Mucosa of rectum (tissue), 2 donors: ENCODE measurements around the gene DNAAF6.

ENCODE experiments used
- H3K27ac ChIP-seq, 2 donors: one replicate each; pipeline ENCODE4 v1.7.0; 2013; ENCODE audit warnings: inconsistent platforms in 2 of 2, low read depth in 2 of 2, low read length in 2 of 2
- H3K27me3 ChIP-seq, 2 donors: one replicate each; pipeline ENCODE4 v1.7.0; 2013; ENCODE audit warnings: low read length in 2 of 2; ENCODE audit not compliant: control insufficient read depth in 2 of 2, insufficient read depth in 2 of 2
- H3K36me3 ChIP-seq, 2 donors: one replicate each; pipeline ENCODE4 v1.7.0; 2013; ENCODE audit warnings: low read length in 2 of 2; ENCODE audit not compliant: control insufficient read depth in 2 of 2, insufficient read depth in 2 of 2
- H3K4me1 ChIP-seq, 2 donors: one replicate each; pipeline ENCODE4 v1.7.0; 2013; ENCODE audit warnings: low read length in 2 of 2, mild to moderate bottlenecking in 1 of 2; ENCODE audit not compliant: control insufficient read depth in 2 of 2, insufficient read depth in 2 of 2
- H3K4me3 ChIP-seq, 2 donors: one replicate each; pipeline ENCODE4 v1.7.0; 2013; ENCODE audit warnings: low read length in 2 of 2
- H3K9ac ChIP-seq, 2 donors: one replicate each; pipeline ENCODE4 v1.7.0; 2013; ENCODE audit warnings: low read length in 2 of 2, low read depth in 1 of 2, mild to moderate bottlenecking in 1 of 2
- H3K9me3 ChIP-seq, 2 donors: one replicate each; pipeline ENCODE4 v1.7.0; 2013; ENCODE audit warnings: low read length in 2 of 2; ENCODE audit not compliant: control insufficient read depth in 2 of 2
- donor health status: healthy.
- donor health status: Normal muscosa, but diverticular disease.

Gene DNAAF6

DNA sequence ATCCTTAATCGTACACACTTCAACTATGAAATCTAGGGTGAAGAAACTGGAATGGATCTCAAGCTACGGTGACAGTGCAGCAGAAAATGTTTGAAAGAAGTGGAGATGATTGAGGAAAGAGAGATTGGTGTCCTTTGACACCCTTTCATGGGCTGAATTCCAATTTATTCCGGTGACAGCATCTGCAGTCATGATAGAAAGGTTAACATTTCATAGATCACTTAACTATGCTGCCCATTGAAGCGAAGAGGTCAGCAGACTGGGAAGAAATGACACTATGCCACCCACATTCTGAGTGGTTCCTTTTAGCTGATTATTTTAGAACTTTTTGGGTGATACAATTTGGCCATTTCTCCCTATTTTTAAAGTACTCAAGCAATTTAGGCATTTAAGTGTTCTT, 82.3 kb downstream of the DNAAF6 start:
- Histone ChIP-seq H3K4me1 (no peaks in the 10 kb centered on the region), H3K9me3 (no peaks in the 10 kb centered on the region), H3K27ac (no peak overlapping the region), H3K27me3 (peaks cover 1 to 5% of the 10 kb centered on the region in 2 donors), H3K36me3 (no peaks in the 10 kb centered on the region), H3K4me3 (no peak overlapping the region), H3K9ac (no peak overlapping the region)

DNA sequence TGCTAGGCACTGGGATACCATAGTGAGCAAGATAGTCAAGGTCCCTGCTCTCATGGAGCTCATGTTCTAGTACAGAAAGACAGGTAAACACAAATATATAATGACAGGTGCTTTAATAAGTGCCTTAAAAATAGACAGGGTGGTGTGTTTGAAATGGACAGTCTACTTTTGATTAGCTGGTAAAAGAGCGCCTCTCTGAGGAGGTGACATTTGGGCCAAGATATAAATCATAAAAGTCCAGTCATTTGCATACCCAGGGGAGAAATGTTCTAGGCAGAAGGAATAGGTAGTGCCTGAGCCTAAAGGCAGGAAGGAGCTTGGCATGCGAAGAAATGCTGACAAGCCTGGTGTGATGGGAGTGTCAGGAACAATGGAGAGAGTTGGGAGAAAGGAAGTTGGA, 83.6 kb downstream of the DNAAF6 start:
- no peak overlapping the region for H3K27ac ChIP-seq
- no peaks in the 10 kb centered on the region for H3K36me3 ChIP-seq
- no peak overlapping the region for H3K4me3 ChIP-seq
- no peaks in the 10 kb centered on the region for H3K9me3 ChIP-seq
- peaks cover 0 to 1% of the 10 kb centered on the region in 2 donors for H3K27me3 ChIP-seq
- no peak overlapping the region for H3K9ac ChIP-seq
- H3K4me1 ChIP-seq, result no peaks in the 10 kb centered on the region

DNA sequence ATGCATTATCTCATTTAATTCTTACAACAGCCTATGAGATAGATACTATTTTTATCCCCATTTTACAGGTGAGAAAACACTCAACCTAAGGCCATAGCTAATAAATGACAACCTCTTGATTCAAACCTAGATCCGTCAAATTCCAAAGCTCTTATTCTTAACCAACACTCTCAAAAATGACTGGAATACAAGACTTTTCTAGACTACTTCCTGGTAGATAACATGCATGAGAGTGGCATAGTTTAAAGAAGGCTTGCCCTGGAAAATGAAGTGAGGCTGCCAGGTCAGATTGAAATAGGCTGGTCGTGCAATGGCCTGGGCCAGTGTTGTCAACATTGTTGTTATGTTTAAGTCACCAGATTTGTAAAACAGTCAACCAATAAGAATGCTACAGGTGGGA, 86.6 kb downstream of the DNAAF6 start:
- Histone ChIP-seq H3K9ac (no peak overlapping the region), H3K27ac (no peak overlapping the region), H3K36me3 (no peaks in the 10 kb centered on the region), H3K27me3 (peaks cover 0 to 1% of the 10 kb centered on the region in 2 donors), H3K9me3 (no peaks in the 10 kb centered on the region), H3K4me3 (no peak overlapping the region), H3K4me1 (no peaks in the 10 kb centered on the region)
